Measurements from ENCODE around the gene PTPN22. TPM values are rescaled to one million over a fixed set of nuclear protein-coding genes. Genes with fewer than 3 reads are reported as not detected.
A peak's percentile ranks its signal among the peaks of the same experiment; 100 is the strongest.

The PTPN22 gene
- total RNA-seq, 2 experiments from 2014 or later = 27.5 to 53.5 TPM

- Histone ChIP-seq H3K9me3 (ENCODE audit: low read length) (no peaks in the 10 kb centered on the region), H4K20me1 (ENCODE audit: insufficient read depth, low read length) (no peaks in the 10 kb centered on the region), H3K4me2 (ENCODE audit: low read length) (no peak overlapping the region), H3K79me2 (ENCODE audit: insufficient read depth, low read depth, low read length) (0 out of 2 replicates have a peak, but pooled peaks cover 10% of the 10 kb centered on the region), H3K9me2 (ENCODE audit: insufficient read depth, low read length) (no peaks in the 10 kb centered on the region), H3K4me1 (ENCODE audit: insufficient read depth, low read length, poor library complexity, severe bottlenecking) (peaks cover 2% of the 10 kb centered on the region), H3K27ac (ENCODE audit: low read depth, low read length, poor library complexity, severe bottlenecking) (no peak overlapping the region), H3K36me3 (ENCODE audit: insufficient read depth, low read length) (peaks cover 83% of the 10 kb centered on the region), H3K4me3 (ENCODE audit: low read depth, low read length, poor library complexity, severe bottlenecking) (no peak overlapping the region), H2AFZ (ENCODE audit: low read length) (no peak overlapping the region)
- intact Hi-C loops (cut with micrococcal nuclease; ENCODE audit: unreplicated experiment) = no loop called here
- BruUV-seq (replicated peaks) = no TSS peak
- CTCF ChIA-PET (ENCODE audit: unreplicated experiment) = interaction anchor here (0.5 kb wide), 1 partner anchor 153 kb away, joined by 3 read pairs; the partner anchor contains the start of gene PHTF1
- TF ChIP-seq EZH2phosphoT487 (IDR thresholded peaks at IDR 0.05; ENCODE audit: borderline replicate concordance, low read depth, low read length) = no peak
- no peak for TF ChIP-seq CTCF (conservative IDR thresholded peaks at IDR 0.05; ENCODE audit: low read length)
- POLR2A ChIA-PET = interaction anchor here (0.5 to 1.6 kb wide), 4 partner anchors 15 to 151 kb away, joined by 3 to 11 read pairs (median 4); no protein-coding TSS in a partner anchor
- DNase-seq (ENCODE audit: low spot score) = no peak
Observed at GRCh38 chr1:113912594-113913311, 41.2 kb upstream of the PTPN22 start.

GRCh38 chr1:113905435-113905861, 33.9 kb upstream of the PTPN22 start:
- peak overlapping the region; percentile 99 for H3K4me3 ChIP-seq (ENCODE audit: low read depth, low read length, poor library complexity, severe bottlenecking)
- peak; percentile 63 for DNase-seq (ENCODE audit: low spot score)
- no peaks in the 10 kb centered on the region for H3K9me3 ChIP-seq (ENCODE audit: low read length)
- peaks cover 43% of the 10 kb centered on the region for H3K79me2 ChIP-seq (ENCODE audit: insufficient read depth, low read depth, low read length)
- POLR2A ChIA-PET = interaction anchor here (0.8 to 3.9 kb wide), 6 partner anchors 22 to 46 kb away, joined by 3 to 68 read pairs (median 4); partner anchors contain the start of gene HIPK1
- TF ChIP-seq EZH2phosphoT487 (IDR thresholded peaks at IDR 0.05; ENCODE audit: borderline replicate concordance, low read depth, low read length) = no peak
- peak; percentile 26; the same call in 1 of the 2 replicates for TF ChIP-seq CTCF (conservative IDR thresholded peaks at IDR 0.05; ENCODE audit: low read length)
- H3K36me3 ChIP-seq (ENCODE audit: insufficient read depth, low read length) = peaks cover 60% of the 10 kb centered on the region
- H3K9me2 ChIP-seq (ENCODE audit: insufficient read depth, low read length) = no peaks in the 10 kb centered on the region
- BruUV-seq (replicated peaks) = no TSS peak
- peaks cover 27% of the 10 kb centered on the region for H3K4me1 ChIP-seq (ENCODE audit: insufficient read depth, low read length, poor library complexity, severe bottlenecking)
- peak overlapping the region; percentile 83 for H3K4me2 ChIP-seq (ENCODE audit: low read length)
- H3K27ac ChIP-seq (ENCODE audit: low read depth, low read length, poor library complexity, severe bottlenecking) = peak overlapping the region; percentile 72
- H4K20me1 ChIP-seq (ENCODE audit: insufficient read depth, low read length) = no peaks in the 10 kb centered on the region
- intact Hi-C loops (cut with micrococcal nuclease; ENCODE audit: unreplicated experiment) = loop anchor here (1.0 kb wide), 5 partner anchors 24 to 93 kb away; partner anchors contain the start of genes HIPK1, PTPN22 and RSBN1
- CTCF ChIA-PET (ENCODE audit: unreplicated experiment) = interaction anchor here (1.1 kb wide), 1 partner anchor 13 kb away, joined by 3 read pairs; no protein-coding TSS in a partner anchor
- H2AFZ ChIP-seq (ENCODE audit: low read length) = peak overlapping the region; percentile 98
